GM21423 (cell line): ENCODE measurements around the gene C20orf96.
"Not testable (repeated sequence)": the region's sequence is repeated elsewhere in the genome, so short reads cannot be mapped to it uniquely, and the experiment has no call there.

Source experiments
- ATAC-seq: cut with Tn5 transposase; IDR thresholded peaks from one replicate; pipeline ENCODE4 v1.9.1; 2021; ENCODE audit warnings: mild to moderate bottlenecking, moderate library complexity; ENCODE audit not compliant: unreplicated experiment

Gene C20orf96

GRCh38 chr20:278607-279571 lies 11.7 kb downstream of the C20orf96 start:
- ATAC-seq, result no peak

GRCh38 chr20:278181-278580 lies 12.4 kb downstream of the C20orf96 start:
- ATAC-seq, result no peak

GRCh38 chr20:277496-277781 lies 13.1 kb downstream of the C20orf96 start:
- ATAC-seq, result no peak

- no peak for ATAC-seq
Measured at GRCh38 chr20:276620-277495, 13.7 kb downstream of the C20orf96 start.

- ATAC-seq, result no peak
Measured at GRCh38 chr20:275791-276190, 14.8 kb downstream of the C20orf96 start.

GRCh38 chr20:273884-274283 lies 16.7 kb downstream of the C20orf96 start:
- ATAC-seq, result no peak

GRCh38 chr20:272718-273117 lies 17.8 kb downstream of the C20orf96 start:
- no peak for ATAC-seq

- ATAC-seq, result no peak
Measured at GRCh38 chr20:271528-271927, 19.0 kb downstream of the C20orf96 start.

- ATAC-seq, result no peak
Measured at GRCh38 chr20:271069-271468, 19.5 kb downstream of the C20orf96 start.

- ATAC-seq, result no peak
Measured at GRCh38 chr20:270517-270916, 20.0 kb downstream of the C20orf96 start.

- peak; percentile 91 for ATAC-seq
Measured at GRCh38 chr20:266596-267562, 23.7 kb downstream of the C20orf96 start.

- no peak for ATAC-seq
Measured at GRCh38 chr20:263701-264100, 26.8 kb downstream of the C20orf96 start.

GRCh38 chr20:259981-260380 lies 30.6 kb downstream of the C20orf96 start:
- ATAC-seq, result no peak

- ATAC-seq, result no peak
Measured at GRCh38 chr20:258963-259362, 31.6 kb downstream of the C20orf96 start.

GRCh38 chr20:258269-258858 lies 32.2 kb downstream of the C20orf96 start:
- ATAC-seq, result no peak

- no peak for ATAC-seq
Measured at GRCh38 chr20:257419-257818, 33.1 kb downstream of the C20orf96 start, which contains the start of gene DEFB132. Gene DEFB132, plus strand, starts transcription at chr20:257724. Its CDS starts 55 bp downstream, at chr20:257779.

GRCh38 chr20:253447-253846 lies 37.1 kb downstream of the C20orf96 start:
- not testable (repeated sequence) for ATAC-seq

- ATAC-seq, result no peak
Measured at GRCh38 chr20:252801-253200, 37.7 kb downstream of the C20orf96 start.

- no peak for ATAC-seq
Measured at GRCh38 chr20:251354-251753, 39.2 kb downstream of the C20orf96 start.

- no peak for ATAC-seq
Measured at GRCh38 chr20:242905-243304, 47.6 kb downstream of the C20orf96 start.
